ENCODE data around the gene CALN1.

CALN1 gene

GRCh38 chr7:71785216-71785615 lies 626.9 kb downstream of the CALN1 start:
- DNase-seq, result no peak

GRCh38 chr7:71784781-71785180 lies 627.4 kb downstream of the CALN1 start:
- no peak for TF ChIP-seq CTCF (IDR thresholded peaks at IDR 0.05; ENCODE audit: low read depth, low read length)
- H3K4me1 ChIP-seq, result no peaks in the 10 kb centered on the region
- no peak for DNase-seq

More at GRCh38 chr7:71785216-71785615, 626.9 kb downstream of the CALN1 start:
- Histone ChIP-seq H3K4me3 (ENCODE audit: low read depth, low read length) (no peak overlapping the region), H3K4me1 (no peaks in the 10 kb centered on the region), H3K36me3 (no peaks in the 10 kb centered on the region), H3K27me3 (no peaks in the 10 kb centered on the region), H3K9me3 (peaks cover 5% of the 10 kb centered on the region; the same call in 1 of the 2 replicates)
- TF ChIP-seq CTCF (IDR thresholded peaks at IDR 0.05; ENCODE audit: low read depth, low read length), result no peak

GRCh38 chr7:71784180-71784579 lies 628.0 kb downstream of the CALN1 start:
- peaks cover 5% of the 10 kb centered on the region; the same call in 1 of the 2 replicates for H3K9me3 ChIP-seq
- no peak for TF ChIP-seq CTCF (IDR thresholded peaks at IDR 0.05; ENCODE audit: low read depth, low read length)
- H3K4me1 ChIP-seq, result no peaks in the 10 kb centered on the region
- H3K27me3 ChIP-seq, result no peaks in the 10 kb centered on the region
- no peak for DNase-seq
- H3K4me3 ChIP-seq (ENCODE audit: low read depth, low read length), result no peak overlapping the region
- no peaks in the 10 kb centered on the region for H3K36me3 ChIP-seq

More at GRCh38 chr7:71784781-71785180, 627.4 kb downstream of the CALN1 start:
- no peaks in the 10 kb centered on the region for H3K36me3 ChIP-seq
- H3K9me3 ChIP-seq, result peaks cover 5% of the 10 kb centered on the region; the same call in 1 of the 2 replicates
- no peaks in the 10 kb centered on the region for H3K27me3 ChIP-seq
- no peak overlapping the region for H3K4me3 ChIP-seq (ENCODE audit: low read depth, low read length)

DNA sequence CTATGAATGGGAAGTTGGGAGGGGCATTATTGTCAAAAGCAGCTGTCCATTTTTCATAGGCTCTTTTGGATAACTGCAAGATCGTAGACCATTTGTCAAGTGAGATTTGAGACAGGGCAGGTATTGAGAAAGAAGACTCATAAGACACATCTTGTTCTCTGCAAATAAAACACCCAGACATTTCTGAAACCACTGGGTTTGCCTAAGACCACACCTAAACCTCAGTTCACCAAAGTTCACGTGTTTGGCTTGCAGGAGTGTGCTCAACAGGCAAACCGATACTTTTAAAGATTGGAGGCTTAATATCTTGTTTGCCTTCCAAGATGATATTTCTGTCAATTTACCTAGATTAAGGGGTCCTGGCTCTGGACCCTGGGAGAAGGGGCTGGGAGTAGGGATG lies 628.4 kb downstream of the CALN1 start:
- no peak for DNase-seq
- Histone ChIP-seq H3K27me3 (no peaks in the 10 kb centered on the region), H3K9me3 (peaks cover 5% of the 10 kb centered on the region; the same call in 1 of the 2 replicates), H3K4me1 (no peaks in the 10 kb centered on the region), H3K4me3 (ENCODE audit: low read depth, low read length) (no peak overlapping the region), H3K36me3 (no peaks in the 10 kb centered on the region)
- TF ChIP-seq CTCF (IDR thresholded peaks at IDR 0.05; ENCODE audit: low read depth, low read length), result no peak

DNA sequence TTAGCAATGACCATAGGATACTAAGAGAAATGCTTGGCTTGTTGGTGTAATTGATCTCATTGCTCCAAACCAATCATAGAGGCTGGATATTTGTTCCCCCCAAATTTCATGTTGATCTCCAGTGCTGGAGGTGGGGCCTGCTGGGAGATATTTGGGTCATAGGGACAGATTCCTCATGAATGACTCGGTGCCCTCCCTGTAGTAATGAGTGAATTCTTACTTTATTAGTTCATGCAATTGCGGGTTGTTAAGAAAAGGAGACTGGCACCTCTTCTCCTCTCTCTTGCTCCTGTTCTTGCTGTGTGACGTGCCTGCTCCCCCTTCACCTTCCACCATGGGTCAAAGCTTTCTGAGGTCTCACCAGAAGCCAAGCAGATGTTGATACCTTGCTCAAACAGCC lies 630.1 kb downstream of the CALN1 start:
- no peak for TF ChIP-seq CTCF (IDR thresholded peaks at IDR 0.05; ENCODE audit: low read depth, low read length)
- Histone ChIP-seq H3K4me3 (ENCODE audit: low read depth, low read length) (no peak overlapping the region), H3K27me3 (no peaks in the 10 kb centered on the region), H3K4me1 (no peaks in the 10 kb centered on the region), H3K36me3 (no peaks in the 10 kb centered on the region), H3K9me3 (no peaks in the 10 kb centered on the region; the same call in 1 of the 2 replicates)
- DNase-seq, result no peak

- H3K4me1 ChIP-seq, result no peaks in the 10 kb centered on the region
- no peaks in the 10 kb centered on the region for H3K36me3 ChIP-seq
- TF ChIP-seq CTCF (IDR thresholded peaks at IDR 0.05; ENCODE audit: low read depth, low read length), result no peak
- no peaks in the 10 kb centered on the region; the same call in 1 of the 2 replicates for H3K9me3 ChIP-seq
- no peak for DNase-seq
- H3K27me3 ChIP-seq, result no peaks in the 10 kb centered on the region
- no peak overlapping the region for H3K4me3 ChIP-seq (ENCODE audit: low read depth, low read length)
Measured at GRCh38 chr7:71780282-71780681, 631.9 kb downstream of the CALN1 start.
